Endothelial cell (in vitro differentiated cells): ENCODE data around the gene ACSF2. TPM values are rescaled to one million over a fixed set of nuclear protein-coding genes. Genes with fewer than 3 reads are reported as not detected.

ENCODE experiments used
- DNase-seq: peaks from one replicate; pipeline ENCODE4 v3.0.0; 2021; ENCODE audit warnings: low spot score
- H3K27ac Mint-ChIP-seq: one replicate; pipeline ENCODE4 v1.8.0; 2021; ENCODE audit warnings: mixed read lengths, inconsistent platforms; ENCODE audit not compliant: unreplicated experiment
- H3K27me3 Mint-ChIP-seq: one replicate; pipeline ENCODE4 v1.8.0; 2021; ENCODE audit warnings: mild to moderate bottlenecking, moderate library complexity, mixed read lengths, inconsistent platforms; ENCODE audit not compliant: unreplicated experiment
- H3K36me3 Mint-ChIP-seq: one replicate; pipeline ENCODE4 v1.8.0; 2021; ENCODE audit warnings: mild to moderate bottlenecking, low read depth, mixed read lengths, inconsistent platforms; ENCODE audit not compliant: unreplicated experiment
- H3K4me1 Mint-ChIP-seq: one replicate; pipeline ENCODE4 v1.8.0; 2021; ENCODE audit warnings: mild to moderate bottlenecking, mixed read lengths, inconsistent platforms; ENCODE audit not compliant: unreplicated experiment
- H3K4me3 Mint-ChIP-seq: one replicate; pipeline ENCODE4 v1.8.0; 2021; ENCODE audit warnings: mild to moderate bottlenecking, mixed read lengths, inconsistent platforms; ENCODE audit not compliant: unreplicated experiment
- H3K9me3 Mint-ChIP-seq: one replicate; pipeline ENCODE4 v1.8.0; 2021; ENCODE audit warnings: mixed read lengths, inconsistent platforms; ENCODE audit not compliant: unreplicated experiment
- CTCF ChIP-seq: fragments of 200-600 bp; sonication (generic); IDR thresholded peaks from one replicate; pipeline ENCODE4 v1.5.0; 2021; ENCODE audit warnings: antibody characterized with exemption; ENCODE audit not compliant: unreplicated experiment
- total RNA-seq: library from RNA; stranded (reverse); fragmentation: NEBNext Ultra II Directional; extraction: Animal tissue kit (Norgen Biotek cat#: 25700); gene quantifications from one replicate; pipeline ENCODE4 v1.2.1, GENCODE V29; 2021; ENCODE audit not compliant: unreplicated experiment

Gene ACSF2
- total RNA-seq, 1 donor from 2014 or later: 51.0 TPM

DNA sequence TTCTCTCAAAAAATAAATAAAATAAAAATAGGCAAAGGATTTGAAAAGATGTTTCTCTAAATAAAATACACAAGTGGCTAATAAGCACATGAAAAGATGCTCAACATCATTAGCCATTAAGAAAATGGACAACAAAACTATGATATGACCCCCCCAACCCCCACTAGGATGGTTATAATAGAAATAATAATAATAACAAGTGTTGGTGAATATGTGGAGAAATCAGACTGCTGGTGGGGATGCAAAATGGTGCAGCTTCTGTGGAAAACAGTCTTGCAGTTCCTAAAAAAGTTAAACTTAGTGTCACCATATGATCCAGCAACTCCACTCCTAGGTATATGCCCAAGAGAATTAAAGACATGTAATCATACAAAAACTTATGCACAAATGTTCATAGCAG lies 73.3 kb downstream of the ACSF2 start:
- Mint-ChIP-seq H3K36me3 (no peaks in the 10 kb centered on the region), H3K27ac (no peak overlapping the region), H3K9me3 (no peaks in the 10 kb centered on the region), H3K27me3 (peaks cover 2% of the 10 kb centered on the region), H3K4me3 (no peak overlapping the region), H3K4me1 (peaks cover 5% of the 10 kb centered on the region)
- no peak for TF ChIP-seq CTCF
- DNase-seq: no peak

GRCh38 chr17:50499721-50500120 lies 73.7 kb downstream of the ACSF2 start:
- TF ChIP-seq CTCF: no peak
- Mint-ChIP-seq H3K27ac (no peak overlapping the region), H3K4me3 (no peak overlapping the region), H3K36me3 (no peaks in the 10 kb centered on the region), H3K27me3 (peaks cover 5% of the 10 kb centered on the region), H3K4me1 (peaks cover 5% of the 10 kb centered on the region), H3K9me3 (no peaks in the 10 kb centered on the region)
- no peak for DNase-seq

DNA sequence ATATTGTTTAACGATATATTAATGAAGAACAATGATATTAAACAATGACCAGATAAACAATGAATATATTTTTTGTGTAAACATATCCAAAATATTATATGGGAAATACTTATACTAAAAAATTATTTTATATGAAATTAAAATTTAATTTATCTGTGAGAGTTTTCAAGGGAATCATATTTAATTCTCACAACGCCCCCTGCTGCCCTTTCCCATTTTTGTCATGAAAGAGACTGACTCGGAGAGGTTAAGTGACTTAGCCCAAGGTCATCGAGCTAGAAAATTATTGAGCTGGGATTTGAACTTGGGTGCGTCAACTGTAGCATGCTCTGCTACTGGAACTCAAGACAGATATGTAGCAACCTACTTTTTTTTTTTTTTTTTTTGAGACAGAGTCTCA lies 75.0 kb downstream of the ACSF2 start:
- no peak overlapping the region for H3K27ac Mint-ChIP-seq
- H3K9me3 Mint-ChIP-seq: no peaks in the 10 kb centered on the region
- peaks cover 8% of the 10 kb centered on the region for H3K4me1 Mint-ChIP-seq
- no peaks in the 10 kb centered on the region for H3K36me3 Mint-ChIP-seq
- DNase-seq: no peak
- H3K27me3 Mint-ChIP-seq: peaks cover 3% of the 10 kb centered on the region
- H3K4me3 Mint-ChIP-seq: no peak overlapping the region
- TF ChIP-seq CTCF: peak; percentile 63

DNA sequence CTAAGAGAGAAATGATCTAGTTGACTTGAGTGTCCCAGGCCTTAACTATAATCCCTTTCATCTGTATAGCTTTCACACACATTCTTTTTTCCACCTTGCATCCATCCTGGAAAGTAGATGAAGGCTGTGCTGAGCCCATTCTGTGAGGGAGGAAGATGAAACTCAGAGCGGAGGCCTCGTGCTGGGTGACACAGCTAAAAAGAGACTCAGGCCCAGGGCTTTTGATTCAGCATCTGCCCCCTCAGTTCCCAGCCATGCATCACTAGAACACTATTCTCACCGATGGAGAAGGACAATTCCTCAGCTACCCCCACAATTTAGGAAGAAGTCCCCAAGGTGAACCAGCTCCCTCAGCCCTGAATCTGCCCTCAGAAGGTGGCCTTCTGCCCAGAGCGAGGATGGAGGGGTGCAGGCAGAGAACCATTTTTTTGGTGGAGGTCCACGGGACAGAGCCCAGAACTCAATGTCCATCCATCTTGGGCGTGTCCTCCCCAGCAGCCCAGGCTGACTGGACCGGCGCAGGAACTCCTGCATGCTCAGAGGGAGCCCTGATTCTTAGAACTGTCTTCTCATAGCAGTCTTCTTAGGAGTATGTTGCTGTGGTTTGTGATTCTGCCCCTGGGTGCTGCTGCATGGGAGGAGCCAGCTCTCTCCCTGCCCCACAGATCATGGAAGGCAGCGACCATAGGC lies 76.4 kb downstream of the ACSF2 start:
- H3K27ac Mint-ChIP-seq: no peak overlapping the region
- H3K4me1 Mint-ChIP-seq: peaks cover 8% of the 10 kb centered on the region
- H3K9me3 Mint-ChIP-seq: no peaks in the 10 kb centered on the region
- H3K27me3 Mint-ChIP-seq: peaks cover 3% of the 10 kb centered on the region
- H3K4me3 Mint-ChIP-seq: no peak overlapping the region
- TF ChIP-seq CTCF: no peak
- no peak for DNase-seq
- no peaks in the 10 kb centered on the region for H3K36me3 Mint-ChIP-seq

- H3K4me1 Mint-ChIP-seq: peaks cover 17% of the 10 kb centered on the region
- H3K9me3 Mint-ChIP-seq: no peaks in the 10 kb centered on the region
- no peaks in the 10 kb centered on the region for H3K36me3 Mint-ChIP-seq
- TF ChIP-seq CTCF: no peak
- no peak for DNase-seq
- H3K4me3 Mint-ChIP-seq: no peak overlapping the region
- H3K27me3 Mint-ChIP-seq: peaks cover 10% of the 10 kb centered on the region
- no peak overlapping the region for H3K27ac Mint-ChIP-seq
Observed at GRCh38 chr17:50505591-50506130, 79.6 kb downstream of the ACSF2 start.
